Gastrocnemius medialis (tissue), 4 donors: ENCODE data around the gene TK2.

Source experiments
- CTCF ChIP-seq, 5 experiments: fragments of 450-650 bp in 3 of 5; fragments of 200-600 bp in 2 of 5; sonication (generic) in 2 of 5; IDR thresholded peaks in 4 of 5; conservative IDR thresholded peaks in 1 of 5; 1 replicate in 4 of 5; 2 replicates in 1 of 5; pipeline ENCODE4 v1.5.1; 2016 to 2019; ENCODE audit warnings: antibody characterized with exemption in 5 of 5, mild to moderate bottlenecking in 3 of 5, moderate library complexity in 3 of 5
- POLR2A ChIP-seq, 2 donors: fragments of 450-650 bp; IDR thresholded peaks; one replicate each; pipeline ENCODE4 v1.6.1; 2017; ENCODE audit warnings: antibody characterized with exemption in 2 of 2, mild to moderate bottlenecking in 2 of 2, moderate library complexity in 2 of 2

- TF ChIP-seq CTCF (IDR thresholded peaks at IDR 0.05 in 4 of 5, conservative IDR thresholded peaks at IDR 0.05 in 1 of 5) (no peak), POLR2A (IDR thresholded peaks at IDR 0.05) (no peak)
Measured at GRCh38 chr16:66569827-66570405, 20.0 kb upstream of the TK2 start.
